Stimulated activated CD4-positive, alpha-beta T cell treated with anti-CD3 and anti-CD28 coated beads, Interleukin-12 subunit alpha, Interleukin-12 subunit beta, amount 100 ng/mL, for 48 hours (primary cell): ENCODE data around the gene CCL27.

ENCODE experiments used
- DNase-seq, 3 donors: peaks; one replicate each; pipeline ENCODE4 v3.0.0-alpha.2; 2020; ENCODE audit warnings: low read depth in 2 of 3, low spot score in 1 of 3

Gene CCL27

GRCh38 chr9:34628656-34629490 lies 33.6 kb downstream of the CCL27 start, which contains the start of gene ARID3C:
Gene ARID3C (minus strand): TSS chr9:34629066. CDS start chr9:34628014, 1,052 bp downstream.
- peak in 1 of 3 donors; percentile 48 for DNase-seq

GRCh38 chr9:34627716-34628655 lies 34.5 kb downstream of the CCL27 start:
- DNase-seq = no peak

GRCh38 chr9:34625186-34625486 lies 37.3 kb downstream of the CCL27 start:
- no peak for DNase-seq

GRCh38 chr9:34624475-34625185 lies 37.8 kb downstream of the CCL27 start:
- DNase-seq = no peak

- no peak for DNase-seq
These were observed 38.9 kb downstream of the CCL27 start for GRCh38 chr9:34623374-34624235.

GRCh38 chr9:34620061-34620994 lies 42.1 kb downstream of the CCL27 start, which contains the start of gene DCTN3:
Gene DCTN3 (minus strand): TSS chr9:34620495. CDS start chr9:34620464, 31 bp downstream.
- DNase-seq = peak; percentile 83 to 85 (median 85)

GRCh38 chr9:34615132-34615531 lies 47.3 kb downstream of the CCL27 start:
- no peak for DNase-seq

GRCh38 chr9:34612788-34613390 lies 49.6 kb downstream of the CCL27 start:
- DNase-seq = peak in 2 of 3 donors; percentile 60 to 72
